Urothelium cell line (cell line): ENCODE measurements around the gene GDPD4.

Source experiments
- DNase-seq: peaks from one replicate; pipeline ENCODE4 v3.0.0; 2011; ENCODE audit warnings: low spot score, mixed read lengths
- FAIRE-seq: peaks from 2 replicates; lab custom pipeline; 2011; peaks lifted over from hg19 to GRCh38; lab: Jason Lieb, UNC

Gene GDPD4

GRCh38 chr11:77179681-77180080 lies 121.8 kb downstream of the GDPD4 start:
- DNase-seq (no peak), FAIRE-seq (no peak)

- DNase-seq (no peak), FAIRE-seq (no peak)
Measured at GRCh38 chr11:77179048-77179447, 122.4 kb downstream of the GDPD4 start.

- DNase-seq = no peak
Measured at GRCh38 chr11:77178150-77178549, 123.3 kb downstream of the GDPD4 start.

GRCh38 chr11:77176996-77177395 lies 124.5 kb downstream of the GDPD4 start:
- DNase-seq = no peak
- FAIRE-seq = no peak

More at GRCh38 chr11:77178150-77178549, 123.3 kb downstream of the GDPD4 start:
- FAIRE-seq = peak; percentile 92

- no peak for DNase-seq
- FAIRE-seq = no peak
Measured at GRCh38 chr11:77175869-77176539, 125.5 kb downstream of the GDPD4 start.

GRCh38 chr11:77175021-77175842 lies 126.3 kb downstream of the GDPD4 start:
- FAIRE-seq (peak; percentile 27), DNase-seq (no peak)

GRCh38 chr11:77174559-77174958 lies 126.9 kb downstream of the GDPD4 start:
- FAIRE-seq = no peak
- no peak for DNase-seq

- DNase-seq = no peak
- FAIRE-seq = no peak
Measured at GRCh38 chr11:77173494-77173893, 128.0 kb downstream of the GDPD4 start.

GRCh38 chr11:77172666-77172982 lies 128.9 kb downstream of the GDPD4 start:
- DNase-seq = no peak
- FAIRE-seq = no peak

- DNase-seq (no peak), FAIRE-seq (no peak)
Measured at GRCh38 chr11:77171885-77172665, 129.4 kb downstream of the GDPD4 start.

GRCh38 chr11:77171254-77171653 lies 130.2 kb downstream of the GDPD4 start:
- no peak for FAIRE-seq
- DNase-seq = no peak

GRCh38 chr11:77170107-77170506 lies 131.4 kb downstream of the GDPD4 start:
- no peak for DNase-seq
- FAIRE-seq = no peak

- DNase-seq (no peak), FAIRE-seq (no peak)
Measured at GRCh38 chr11:77167791-77168190, 133.7 kb downstream of the GDPD4 start.

- DNase-seq = no peak
- FAIRE-seq = no peak
Measured at GRCh38 chr11:77167111-77167626, 134.3 kb downstream of the GDPD4 start.
